ENCODE measurements around the gene SP6. TPM values are rescaled to one million over a fixed set of nuclear protein-coding genes. Genes with fewer than 3 reads are reported as not detected.

Gene SP6
- total and polyA plus RNA-seq, 2 of the 4 experiments (the other 2 are of a cell fraction), result under 0.01 to 0.31 TPM

DNA sequence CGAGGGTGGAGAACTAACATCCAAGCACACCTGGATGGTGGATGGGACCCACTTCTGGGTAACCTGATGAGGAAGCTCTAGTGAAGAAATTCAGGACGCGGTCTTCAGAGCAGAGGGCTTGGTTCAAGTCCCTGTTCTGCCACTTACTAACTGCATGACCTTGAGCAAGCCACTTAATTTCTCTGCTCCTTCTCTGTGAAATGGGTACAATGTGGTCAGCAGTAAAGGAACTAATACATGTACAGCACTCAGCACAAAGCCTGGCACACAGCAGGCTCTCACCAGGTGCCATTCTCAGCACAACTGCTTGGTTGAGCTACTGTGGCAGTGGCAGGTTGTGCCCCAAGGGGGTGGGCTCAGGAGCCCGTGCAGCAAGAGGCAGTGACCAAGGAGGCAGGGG lies 27.4 kb downstream of the SP6 start:
- peaks cover 43% of the 10 kb centered on the region for H3K36me3 ChIP-seq (ENCODE audit: control insufficient read depth, insufficient read depth, low read length)
- WGBS, 2 experiments (ENCODE audit: extremely low coverage in 2 of 2, insufficient read length in 1 of 2), result no CpG with 5 or more reads among the region's 4 CpGs
- in situ Hi-C loops (cut with MboI; ENCODE audit: low sequenced_read_pairs) (no loop called here), dilution Hi-C loops (cut with HindIII; ENCODE audit: low sequenced_read_pairs, unreplicated experiment) (no loop called here), intact Hi-C loops (cut with micrococcal nuclease) (no loop called here)
- no peaks in the 10 kb centered on the region for H3K9me3 ChIP-seq (ENCODE audit: control insufficient read depth, insufficient read depth, low read length)
- H2BK15ac ChIP-seq (ENCODE audit: low read depth, low read length), result no peak overlapping the region
- no peak overlapping the region for H3K23ac ChIP-seq (ENCODE audit: low read depth, low read length)
- H2BK120ac ChIP-seq (ENCODE audit: low read depth, low read length), result no peak overlapping the region
- H4K5ac ChIP-seq (ENCODE audit: low read depth, low read length), result no peak overlapping the region
- ATAC-seq (ENCODE audit: low read depth) (no peak), DNase-seq (no peak)
- no peak overlapping the region for H3K4me2 ChIP-seq (ENCODE audit: low read depth, low read length)
- H2BK5ac ChIP-seq (ENCODE audit: low read depth, low read length, poor library complexity, severe bottlenecking), result no peak overlapping the region
- H2AFZ ChIP-seq (replicated peaks; ENCODE audit: low read length, poor library complexity), result no peak overlapping the region
- TF ChIP-seq FOS (IDR thresholded peaks at IDR 0.05; ENCODE audit: low read depth, low read length) (no peak), POLR2A (IDR thresholded peaks at IDR 0.05; ENCODE audit: low read depth, low read length) (no peak), NFE2L2 (IDR thresholded peaks at IDR 0.05; ENCODE audit: low read depth, low read length) (no peak), MAFK (IDR thresholded peaks at IDR 0.05; ENCODE audit: low read depth, low read length) (no peak)
- TF ChIP-seq, protein P1, sequence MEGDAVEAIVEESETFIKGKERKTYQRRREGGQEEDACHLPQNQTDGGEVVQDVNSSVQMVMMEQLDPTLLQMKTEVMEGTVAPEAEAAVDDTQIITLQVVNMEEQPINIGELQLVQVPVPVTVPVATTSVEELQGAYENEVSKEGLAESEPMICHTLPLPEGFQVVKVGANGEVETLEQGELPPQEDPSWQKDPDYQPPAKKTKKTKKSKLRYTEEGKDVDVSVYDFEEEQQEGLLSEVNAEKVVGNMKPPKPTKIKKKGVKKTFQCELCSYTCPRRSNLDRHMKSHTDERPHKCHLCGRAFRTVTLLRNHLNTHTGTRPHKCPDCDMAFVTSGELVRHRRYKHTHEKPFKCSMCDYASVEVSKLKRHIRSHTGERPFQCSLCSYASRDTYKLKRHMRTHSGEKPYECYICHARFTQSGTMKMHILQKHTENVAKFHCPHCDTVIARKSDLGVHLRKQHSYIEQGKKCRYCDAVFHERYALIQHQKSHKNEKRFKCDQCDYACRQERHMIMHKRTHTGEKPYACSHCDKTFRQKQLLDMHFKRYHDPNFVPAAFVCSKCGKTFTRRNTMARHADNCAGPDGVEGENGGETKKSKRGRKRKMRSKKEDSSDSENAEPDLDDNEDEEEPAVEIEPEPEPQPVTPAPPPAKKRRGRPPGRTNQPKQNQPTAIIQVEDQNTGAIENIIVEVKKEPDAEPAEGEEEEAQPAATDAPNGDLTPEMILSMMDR (conservative IDR thresholded peaks at IDR 0.05; ENCODE audit: low read depth, low read length), result no peak
- no peak overlapping the region for H2BK20ac ChIP-seq (ENCODE audit: low read depth, low read length)
- POLR2A ChIA-PET (ENCODE audit: unreplicated experiment), result no interaction called here
- no peak overlapping the region for H3K56ac ChIP-seq (ENCODE audit: extremely low read depth, insufficient read depth, low read length)
- BruUV-seq (replicated peaks), result TSS peak; percentile 86
- no peaks in the 10 kb centered on the region for H4K20me1 ChIP-seq (ENCODE audit: insufficient read depth, low read length)
- CTCF ChIA-PET, result no interaction called here
- no peak overlapping the region for H3K14ac ChIP-seq (replicated peaks; ENCODE audit: low read depth, low read length)
- no peak overlapping the region for H3K18ac ChIP-seq (ENCODE audit: low read depth, low read length)
- peaks cover 1 to 22% of the 10 kb centered on the region in 2 experiments; a peak in 2 of 4 replicates for H3K79me1 ChIP-seq (ENCODE audit: low read depth in 1 of 2, low read length in 2 of 2)
- H3K4me3 ChIP-seq (ENCODE audit: insufficient read depth, low read depth, low read length), result no peak overlapping the region
- no peak overlapping the region for H2AK5ac ChIP-seq (ENCODE audit: low read depth, low read length)
- no peak overlapping the region for H3K27ac ChIP-seq (ENCODE audit: insufficient read depth, low read length)
- H3K4ac ChIP-seq (ENCODE audit: low read depth, low read length), result no peak overlapping the region
- no peak overlapping the region for H4K8ac ChIP-seq (ENCODE audit: low read depth in 2 of 2, low read length in 2 of 2)
- no peak overlapping the region for H2AK9ac ChIP-seq (replicated peaks; ENCODE audit: low read depth, low read length, poor library complexity)
- H4K91ac ChIP-seq (ENCODE audit: insufficient read depth, low read depth, low read length), result no peak overlapping the region
- 0 out of 2 replicates have a peak, but pooled peaks cover 4% of the 10 kb centered on the region for H3K9me1 ChIP-seq (ENCODE audit: insufficient read depth, low read length)
- peaks cover 11% of the 10 kb centered on the region; the same call in 1 of the 2 replicates for H3K4me1 ChIP-seq (ENCODE audit: control insufficient read depth, insufficient read depth, low read length)
- no peaks in the 10 kb centered on the region for H3K27me3 ChIP-seq (ENCODE audit: control insufficient read depth, insufficient read depth, low read length)
- H3K9ac ChIP-seq (ENCODE audit: low read depth, low read length), result no peak overlapping the region
